ENCODE results near the gene AAMDC.
"Not testable (repeated sequence)": the region's sequence is repeated elsewhere in the genome, so short reads cannot be mapped to it uniquely, and the experiment has no call there.

The AAMDC gene

GRCh38 chr11:77879218-77879617, 58.3 kb downstream of the AAMDC start:
- no peak for DNase-seq (ENCODE audit: low read depth)
- H3K4me3 ChIP-seq (ENCODE audit: low read depth, low read length), result no peak overlapping the region
- no peak for TF ChIP-seq CTCF (IDR thresholded peaks at IDR 0.05; ENCODE audit: control insufficient read depth, extremely low read depth, insufficient read depth)

DNA sequence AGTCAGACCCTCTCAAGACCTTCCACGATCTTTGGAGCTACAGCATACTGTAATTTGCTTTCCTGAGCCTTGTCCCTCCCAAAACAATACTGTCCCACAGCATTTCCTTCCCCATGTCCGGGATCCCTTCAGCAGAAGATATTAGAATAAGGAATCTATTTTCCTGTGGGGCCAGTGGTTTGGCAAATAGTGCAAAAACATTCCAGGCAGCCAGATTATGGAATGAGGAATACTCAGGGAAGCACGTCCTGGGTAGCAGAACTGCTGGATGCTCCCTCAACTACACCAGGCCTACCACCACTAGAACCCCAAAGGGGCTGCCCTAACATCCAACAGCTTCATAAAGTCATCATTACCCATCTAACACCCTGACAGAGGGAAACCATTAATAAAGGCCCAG, 61.5 kb downstream of the AAMDC start:
- DNase-seq (ENCODE audit: low read depth), result no peak

DNA sequence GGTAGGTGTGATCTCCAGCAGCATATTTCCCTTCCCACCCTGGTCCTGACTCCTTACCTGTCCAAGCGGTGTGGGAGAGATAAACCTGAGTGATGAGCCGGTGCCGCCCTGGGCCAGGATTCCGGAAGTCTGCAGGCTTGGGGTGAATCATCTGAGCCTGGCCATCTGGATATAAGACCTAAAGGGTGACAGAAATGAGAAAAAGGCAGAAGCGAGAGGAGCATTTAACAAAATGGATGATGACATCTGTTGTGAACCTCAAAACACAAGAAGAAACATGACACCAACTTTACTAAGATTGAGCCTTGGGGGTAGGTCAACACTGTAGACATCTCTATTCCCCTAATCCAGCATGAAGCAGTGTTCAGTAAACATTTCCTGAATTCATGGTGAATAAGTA, 62.8 kb downstream of the AAMDC start:
- TF ChIP-seq CTCF (IDR thresholded peaks at IDR 0.05; ENCODE audit: control insufficient read depth, extremely low read depth, insufficient read depth), result no peak
- no peak for DNase-seq (ENCODE audit: low read depth)
- H3K4me3 ChIP-seq (ENCODE audit: low read depth, low read length), result no peak overlapping the region

More for the DNA sequence above, 61.5 kb downstream of the AAMDC start:
- no peak overlapping the region for H3K4me3 ChIP-seq (ENCODE audit: low read depth, low read length)
- no peak for TF ChIP-seq CTCF (IDR thresholded peaks at IDR 0.05; ENCODE audit: control insufficient read depth, extremely low read depth, insufficient read depth)

DNA sequence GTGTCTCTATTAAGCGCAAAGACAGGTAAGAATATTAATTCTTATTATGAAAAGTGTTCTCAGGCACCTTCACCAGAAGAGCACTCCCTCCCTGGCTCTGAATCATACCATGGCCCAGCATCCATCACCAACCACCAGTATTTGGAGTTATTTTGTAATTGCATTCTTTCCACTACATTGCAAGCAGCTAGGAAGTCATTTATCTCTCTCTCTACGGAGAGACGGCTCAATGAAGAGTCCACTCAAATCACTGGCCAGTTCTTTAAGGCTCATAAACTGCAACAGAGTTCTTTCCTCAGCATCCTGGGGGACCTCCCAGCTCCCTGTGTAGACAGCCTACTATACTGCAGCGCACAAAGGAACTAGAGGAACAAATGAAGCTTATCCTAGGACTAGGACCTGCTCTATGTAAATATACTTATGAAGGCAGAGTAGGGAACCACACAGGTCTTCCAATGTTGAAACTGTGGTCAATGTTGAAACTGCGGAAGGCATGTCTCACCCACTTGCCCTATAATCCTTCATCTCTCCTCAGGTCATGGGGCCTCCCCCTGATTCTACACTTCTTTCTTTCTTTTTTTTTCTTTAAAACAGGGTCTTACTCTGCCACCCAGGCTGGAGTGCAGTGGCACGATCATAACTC, 63.4 kb downstream of the AAMDC start:
- TF ChIP-seq CTCF (IDR thresholded peaks at IDR 0.05; ENCODE audit: control insufficient read depth, extremely low read depth, insufficient read depth), result no peak
- H3K4me3 ChIP-seq (ENCODE audit: low read depth, low read length), result no peak overlapping the region
- DNase-seq (ENCODE audit: low read depth), result no peak

DNA sequence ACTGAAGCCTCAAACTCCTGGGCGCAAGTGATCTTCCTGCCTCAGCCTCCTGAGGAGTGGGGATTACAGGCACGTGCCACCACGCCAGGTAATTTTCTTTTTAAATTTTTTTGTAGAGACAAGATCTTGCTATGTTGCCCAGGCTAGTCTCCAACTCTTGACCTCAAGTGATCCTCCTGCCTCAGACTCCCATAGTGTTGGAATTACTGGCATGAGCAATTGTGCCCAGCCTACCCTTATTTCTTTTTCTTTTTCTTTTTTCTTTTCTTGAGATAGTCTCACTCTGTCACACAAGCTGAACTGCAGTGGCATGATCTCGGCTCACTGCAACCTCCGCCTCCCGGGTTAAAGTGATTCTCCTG, 63.9 kb downstream of the AAMDC start:
- no peak for DNase-seq (ENCODE audit: low read depth)
- H3K4me3 ChIP-seq (ENCODE audit: low read depth, low read length), result no peak overlapping the region
- TF ChIP-seq CTCF (IDR thresholded peaks at IDR 0.05; ENCODE audit: control insufficient read depth, extremely low read depth, insufficient read depth), result no peak

DNA sequence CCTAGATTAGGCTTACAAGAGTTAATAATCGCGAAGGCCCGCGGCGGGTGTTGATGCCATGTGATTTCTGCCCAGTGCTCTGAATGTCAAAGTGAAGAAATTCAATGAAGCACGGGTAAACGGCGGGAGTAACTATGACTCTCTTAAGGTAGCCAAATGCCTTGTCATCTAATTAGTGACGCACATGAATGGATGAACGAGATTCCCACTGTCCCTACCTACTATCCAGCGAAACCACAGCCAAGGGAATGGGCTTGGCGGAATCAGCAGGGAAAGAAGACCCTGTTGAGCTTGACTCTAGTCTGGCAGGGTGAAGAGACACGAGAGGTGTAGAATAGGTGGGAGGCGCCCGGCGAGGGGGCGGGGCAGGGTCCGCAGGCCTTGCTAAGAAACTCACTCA, 65.5 kb downstream of the AAMDC start:
- H3K4me3 ChIP-seq (ENCODE audit: low read depth, low read length), result no peak overlapping the region
- TF ChIP-seq CTCF (IDR thresholded peaks at IDR 0.05; ENCODE audit: control insufficient read depth, extremely low read depth, insufficient read depth), result no peak
- DNase-seq (ENCODE audit: low read depth), result no peak

DNA sequence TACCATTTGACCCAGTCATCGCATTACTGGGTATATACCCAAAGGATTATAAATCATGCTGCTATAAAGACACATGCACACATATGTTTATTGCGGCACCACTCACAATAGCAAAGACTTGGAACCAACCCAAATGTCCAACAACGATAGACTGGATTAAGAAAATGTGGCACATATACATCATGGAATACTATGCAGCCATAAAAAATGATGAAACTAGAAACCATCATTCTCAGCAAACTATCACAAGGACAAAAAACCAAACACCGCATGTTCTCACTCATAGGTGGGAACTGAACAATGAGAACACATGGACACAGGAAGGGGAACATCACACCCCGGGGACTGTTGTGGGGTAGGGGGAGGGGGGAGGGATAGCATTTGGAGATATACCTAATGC, 68.1 kb downstream of the AAMDC start:
- DNase-seq (ENCODE audit: low read depth); H3K4me3 ChIP-seq (ENCODE audit: low read depth, low read length): not testable (repeated sequence)

GRCh38 chr11:77890100-77890614, 69.2 kb downstream of the AAMDC start:
- not testable (repeated sequence) for H3K4me3 ChIP-seq (ENCODE audit: low read depth, low read length); DNase-seq (ENCODE audit: low read depth)

- DNase-seq (ENCODE audit: low read depth); H3K4me3 ChIP-seq (ENCODE audit: low read depth, low read length): not testable (repeated sequence)
Observed at GRCh38 chr11:77890619-77891056, 69.7 kb downstream of the AAMDC start.

DNA sequence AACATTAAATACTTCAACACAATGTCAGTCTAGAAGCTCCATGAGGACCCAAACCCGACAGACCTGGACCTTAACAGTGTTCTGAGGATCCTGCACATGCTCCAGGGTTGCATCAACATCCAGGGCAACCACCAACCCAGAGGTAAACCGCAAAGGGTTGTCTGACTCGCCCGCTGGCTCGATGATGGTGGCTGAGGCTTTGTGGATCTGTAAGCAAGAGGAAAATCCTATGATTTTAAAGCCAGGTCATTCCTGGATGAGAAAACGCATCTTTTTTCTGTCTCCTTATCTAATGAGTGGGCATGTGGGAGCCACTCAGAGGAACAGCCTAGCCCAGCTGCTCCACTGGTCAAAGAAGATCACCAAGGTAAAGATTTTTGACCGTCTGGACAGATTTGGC, 70.3 kb downstream of the AAMDC start:
- not testable (repeated sequence) for DNase-seq (ENCODE audit: low read depth); H3K4me3 ChIP-seq (ENCODE audit: low read depth, low read length)

DNA sequence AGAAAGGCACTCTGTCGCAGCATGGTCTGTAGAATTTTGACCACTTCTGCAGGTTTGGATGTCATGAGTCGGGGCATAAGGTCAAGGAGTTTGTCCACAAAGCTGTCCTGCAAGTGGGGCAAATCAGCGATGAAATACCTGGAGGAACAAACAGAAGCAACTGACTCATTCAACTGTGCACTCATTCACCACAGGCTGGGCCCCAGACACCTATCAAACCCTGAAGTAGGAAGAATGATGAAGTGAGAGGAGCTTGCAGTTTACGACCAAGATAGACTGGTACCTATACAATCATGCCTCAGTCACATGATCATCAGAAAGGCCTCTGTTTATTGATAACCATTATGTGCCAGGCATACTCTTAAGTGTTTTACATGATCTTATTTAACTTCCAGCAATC, 70.8 kb downstream of the AAMDC start:
- not testable (repeated sequence) for H3K4me3 ChIP-seq (ENCODE audit: low read depth, low read length); DNase-seq (ENCODE audit: low read depth)

DNA sequence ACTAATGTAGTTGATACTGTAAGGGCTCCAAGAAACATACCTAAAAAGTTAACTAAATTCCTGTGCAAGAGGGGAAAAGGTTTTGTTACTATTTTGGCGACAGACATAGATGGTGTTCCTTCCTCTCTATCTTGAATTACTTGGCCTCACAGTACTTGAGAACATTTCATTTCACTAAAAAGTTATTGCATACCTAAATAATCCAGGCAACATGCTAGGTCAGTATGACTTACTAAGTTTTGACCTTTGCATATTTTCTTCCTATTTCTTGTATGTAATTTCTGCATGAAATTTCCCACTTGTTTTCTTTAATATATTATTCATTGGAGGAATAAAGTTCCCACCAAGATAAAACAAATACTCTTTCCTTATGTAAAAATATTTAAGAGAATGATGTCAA, 74.0 kb downstream of the AAMDC start:
- DNase-seq (ENCODE audit: low read depth); H3K4me3 ChIP-seq (ENCODE audit: low read depth, low read length): not testable (repeated sequence)
